DND-41 (cell line): ENCODE measurements around the gene NLRC3.

Source experiments
- ATAC-seq: fragments of 200-7000 bp; cut with Tn5 transposase; 3 replicates; pipeline ENCODE4 v1.9.1; 2021; ENCODE audit warnings: low read depth; ENCODE audit not compliant: insufficient read depth
- DNase-seq: peaks from one replicate; pipeline ENCODE4 v3.0.0-alpha.2; 2020
- H2AFZ ChIP-seq: 2 replicates; pipeline ENCODE4 v1.6.0; 2012; ENCODE audit warnings: low read depth, low read length
- H3K27ac ChIP-seq: 2 replicates; pipeline ENCODE4 v1.5.1; 2012; ENCODE audit warnings: low read length, inconsistent platforms
- H3K27me3 ChIP-seq: fragments of 200-600 bp; sonication (generic); 2 replicates; pipeline ENCODE4 v1.6.0; 2012; ENCODE audit warnings: low read length, mild to moderate bottlenecking, inconsistent platforms; ENCODE audit not compliant: insufficient read depth, poor library complexity
- H3K36me3 ChIP-seq: 2 replicates; pipeline ENCODE4 v1.5.1; 2012; ENCODE audit warnings: low read length, inconsistent platforms; ENCODE audit not compliant: insufficient read depth
- H3K4me1 ChIP-seq: 2 replicates; pipeline ENCODE4 v1.5.1; 2012; ENCODE audit warnings: mild to moderate bottlenecking, low read length; ENCODE audit not compliant: insufficient read depth
- H3K4me2 ChIP-seq: 2 replicates; pipeline ENCODE4 v1.6.0; 2012; ENCODE audit warnings: mild to moderate bottlenecking, moderate library complexity, low read length, inconsistent platforms; ENCODE audit not compliant: insufficient read depth
- H3K4me3 ChIP-seq, 2 experiments: fragments of 200-600 bp in 1 of 2; shearing (Covaris generic) in 1 of 2; 2 replicates each; pipeline ENCODE4 v1.5.1; 2012 to 2016; ENCODE audit warnings: inconsistent platforms in 2 of 2, low read length in 2 of 2, mild to moderate bottlenecking in 2 of 2, low read depth in 1 of 2, moderate library complexity in 1 of 2
- H3K79me2 ChIP-seq: 2 replicates; pipeline ENCODE4 v1.6.0; 2012; ENCODE audit warnings: low read length, inconsistent platforms; ENCODE audit not compliant: insufficient read depth
- H3K9ac ChIP-seq: 2 replicates; pipeline ENCODE4 v1.6.0; 2012; ENCODE audit warnings: low read depth, mild to moderate bottlenecking, inconsistent platforms, low read length, moderate library complexity
- H3K9me3 ChIP-seq: 2 replicates; pipeline ENCODE4 v1.5.1; 2012; ENCODE audit warnings: low read length, moderate library complexity, mild to moderate bottlenecking, inconsistent platforms; ENCODE audit not compliant: insufficient read depth, severe bottlenecking
- H4K20me1 ChIP-seq: 2 replicates; pipeline ENCODE4 v1.6.0; 2012; ENCODE audit warnings: low read length; ENCODE audit not compliant: insufficient read depth
- CTCF ChIP-seq: IDR thresholded peaks from 2 replicates; pipeline ENCODE4 v1.5.1; 2012; ENCODE audit warnings: borderline replicate concordance, low read length, moderate library complexity, mild to moderate bottlenecking; ENCODE audit not compliant: poor library complexity, severe bottlenecking; ENCODE audit errors: extremely low read depth
- EZH2 ChIP-seq: IDR thresholded peaks from 3 replicates; pipeline ENCODE4 v1.6.1; 2012; ENCODE audit warnings: borderline replicate concordance, low read depth, mild to moderate bottlenecking, moderate library complexity, low read length, inconsistent platforms; ENCODE audit not compliant: severe bottlenecking

The NLRC3 gene

DNA sequence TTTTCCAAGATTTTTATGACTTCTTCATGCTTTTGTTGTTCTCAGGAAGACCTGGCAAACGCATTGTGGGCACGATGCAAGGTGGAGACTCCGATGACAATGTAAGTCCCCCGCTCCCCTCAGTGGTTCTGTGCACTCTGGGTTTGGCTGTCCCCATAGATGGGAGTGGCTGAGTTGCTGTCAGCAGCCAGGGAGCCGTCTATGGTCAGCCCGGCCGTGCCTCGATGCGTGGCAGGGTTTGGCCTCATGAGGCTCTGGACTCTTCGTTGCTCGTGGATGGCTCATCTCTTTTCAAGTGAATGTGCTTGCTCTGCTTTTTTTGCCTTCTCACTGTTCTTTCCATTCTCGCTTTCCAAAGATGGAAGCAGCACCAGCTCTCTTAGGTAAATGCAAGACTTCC lies 44.5 kb downstream of the NLRC3 start:
- no peak for TF ChIP-seq CTCF
- Histone ChIP-seq H3K27ac (no peak overlapping the region), H3K27me3 (no peaks in the 10 kb centered on the region), H2AFZ (no peak overlapping the region), H3K79me2 (no peaks in the 10 kb centered on the region), H3K4me3 (no peak overlapping the region), H4K20me1 (no peaks in the 10 kb centered on the region), H3K4me1 (no peaks in the 10 kb centered on the region), H3K9ac (no peak overlapping the region), H3K4me2 (no peak overlapping the region), H3K36me3 (peaks cover 20% of the 10 kb centered on the region), H3K9me3 (no peaks in the 10 kb centered on the region)
- ATAC-seq (no peak), DNase-seq (no peak)

- no peak overlapping the region for H3K4me3 ChIP-seq
- ATAC-seq = no peak
- H4K20me1 ChIP-seq = no peaks in the 10 kb centered on the region
- H3K36me3 ChIP-seq = peaks cover 29% of the 10 kb centered on the region
- no peak for DNase-seq
- no peaks in the 10 kb centered on the region for H3K4me1 ChIP-seq
- H3K9me3 ChIP-seq = no peaks in the 10 kb centered on the region
- no peaks in the 10 kb centered on the region for H3K27me3 ChIP-seq
- no peak for TF ChIP-seq EZH2
- no peak for TF ChIP-seq CTCF
- H3K4me2 ChIP-seq = no peak overlapping the region
- H3K27ac ChIP-seq = no peak overlapping the region
- no peaks in the 10 kb centered on the region for H3K79me2 ChIP-seq
- no peak overlapping the region for H3K9ac ChIP-seq
- no peak overlapping the region for H2AFZ ChIP-seq
These were observed 46.8 kb downstream of the NLRC3 start for GRCh38 chr16:3530371-3530914.

DNA sequence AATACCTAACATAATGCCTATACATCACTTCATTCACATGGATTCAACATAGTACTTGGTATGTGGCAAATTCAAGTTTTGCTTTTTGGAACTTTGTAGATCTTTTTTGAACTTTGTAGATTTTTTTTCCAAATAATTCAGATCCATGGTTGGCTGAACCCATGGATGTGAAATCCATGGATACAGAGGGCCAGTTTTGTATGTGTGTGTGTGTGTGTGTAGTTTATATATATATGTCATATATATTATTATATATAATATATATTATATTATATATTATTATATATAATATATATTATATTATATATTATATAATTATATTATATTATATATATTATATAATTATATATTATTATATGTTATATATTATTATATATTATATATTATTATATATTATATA lies 48.0 kb downstream of the NLRC3 start:
- H3K9ac ChIP-seq = no peak overlapping the region

More for the DNA sequence above, 48.0 kb downstream of the NLRC3 start:
- H3K4me3 ChIP-seq = no peak overlapping the region
- no peak overlapping the region for H2AFZ ChIP-seq
- H3K36me3 ChIP-seq = peaks cover 37% of the 10 kb centered on the region
- no peaks in the 10 kb centered on the region for H4K20me1 ChIP-seq
- no peaks in the 10 kb centered on the region for H3K9me3 ChIP-seq
- H3K79me2 ChIP-seq = no peaks in the 10 kb centered on the region
- ATAC-seq (no peak), DNase-seq (no peak)
- no peak overlapping the region for H3K27ac ChIP-seq
- TF ChIP-seq EZH2 (no peak), CTCF (no peak)
- H3K4me2 ChIP-seq = no peak overlapping the region
- no peaks in the 10 kb centered on the region for H3K4me1 ChIP-seq
- H3K27me3 ChIP-seq = no peaks in the 10 kb centered on the region
